NOMO-1 (cell line): Measurements from ENCODE around the gene ZNF507.
"Not testable (repeated sequence)": the region's sequence is repeated elsewhere in the genome, so short reads cannot be mapped to it uniquely, and the experiment has no call there.

Experiments
- DNase-seq, 2 experiments: peaks; one replicate each; lab custom pipeline; 2025; ENCODE audit not compliant: unreplicated experiment in 2 of 2; lab: John Stamatoyannopoulos, UW

ZNF507 gene

GRCh38 chr19:32406161-32407003 lies 61.0 kb downstream of the ZNF507 start:
- DNase-seq = no peak

- no peak for DNase-seq
These were observed 61.9 kb downstream of the ZNF507 start for GRCh38 chr19:32407004-32407992.

GRCh38 chr19:32415246-32415645 lies 69.8 kb downstream of the ZNF507 start:
- no peak for DNase-seq

GRCh38 chr19:32415669-32416068 lies 70.3 kb downstream of the ZNF507 start:
- no peak for DNase-seq

GRCh38 chr19:32416749-32417456 lies 71.5 kb downstream of the ZNF507 start:
- no peak for DNase-seq

GRCh38 chr19:32418155-32418554 lies 72.7 kb downstream of the ZNF507 start:
- no peak for DNase-seq

GRCh38 chr19:32421589-32422361 lies 76.4 kb downstream of the ZNF507 start:
- peak; percentile 85 to 95 for DNase-seq

- no peak for DNase-seq
These were observed 77.0 kb downstream of the ZNF507 start for GRCh38 chr19:32422435-32422834.

- DNase-seq = not testable (repeated sequence)
These were observed 78.5 kb downstream of the ZNF507 start for GRCh38 chr19:32423944-32424343.

- DNase-seq = no peak
These were observed 82.1 kb downstream of the ZNF507 start for GRCh38 chr19:32427536-32427935.

GRCh38 chr19:32436692-32437091 lies 91.3 kb downstream of the ZNF507 start:
- DNase-seq = no peak

GRCh38 chr19:32437096-32437495 lies 91.7 kb downstream of the ZNF507 start:
- DNase-seq = no peak
